Esophagus squamous epithelium (tissue), 4 donors: Measurements from ENCODE around the gene BPIFA3.

Experiments
- POLR2A ChIP-seq, 4 donors: fragments of 450-650 bp; IDR thresholded peaks; one replicate each; pipeline ENCODE4 v1.6.1; 2017; ENCODE audit warnings: antibody characterized with exemption in 4 of 4, mild to moderate bottlenecking in 4 of 4, moderate library complexity in 3 of 4
- TF ChIP-seq, protein P1 (sequence below), 6 experiments: fragments of 450-650 bp in 4 of 6; fragments of 200-600 bp in 2 of 6; sonication (generic) in 2 of 6; IDR thresholded peaks; one replicate each; pipeline ENCODE4 v1.5.1; 2016 to 2019; ENCODE audit warnings: antibody characterized with exemption in 6 of 6, mild to moderate bottlenecking in 4 of 6, moderate library complexity in 4 of 6

DNA sequence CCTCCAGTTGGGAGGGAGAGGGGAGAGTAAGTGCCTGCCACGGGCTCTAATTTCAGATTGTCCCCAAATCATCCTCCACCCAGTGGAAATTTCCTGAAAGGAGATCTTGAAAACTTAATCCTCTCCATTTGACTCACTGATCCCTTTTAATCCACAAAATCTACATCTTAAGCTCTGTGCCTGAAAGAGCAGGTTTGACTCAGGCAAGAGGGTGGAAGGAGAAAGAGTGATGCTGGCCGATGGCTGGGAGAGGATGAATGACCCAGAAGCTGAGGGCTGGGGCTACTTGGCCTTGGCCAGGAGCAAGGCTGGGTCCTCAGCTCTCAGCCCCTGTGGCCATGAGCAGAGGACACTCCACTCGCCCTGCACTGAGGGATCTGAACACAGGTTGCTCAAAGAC, 41.1 kb upstream of the BPIFA3 start:
- TF ChIP-seq, protein P1, sequence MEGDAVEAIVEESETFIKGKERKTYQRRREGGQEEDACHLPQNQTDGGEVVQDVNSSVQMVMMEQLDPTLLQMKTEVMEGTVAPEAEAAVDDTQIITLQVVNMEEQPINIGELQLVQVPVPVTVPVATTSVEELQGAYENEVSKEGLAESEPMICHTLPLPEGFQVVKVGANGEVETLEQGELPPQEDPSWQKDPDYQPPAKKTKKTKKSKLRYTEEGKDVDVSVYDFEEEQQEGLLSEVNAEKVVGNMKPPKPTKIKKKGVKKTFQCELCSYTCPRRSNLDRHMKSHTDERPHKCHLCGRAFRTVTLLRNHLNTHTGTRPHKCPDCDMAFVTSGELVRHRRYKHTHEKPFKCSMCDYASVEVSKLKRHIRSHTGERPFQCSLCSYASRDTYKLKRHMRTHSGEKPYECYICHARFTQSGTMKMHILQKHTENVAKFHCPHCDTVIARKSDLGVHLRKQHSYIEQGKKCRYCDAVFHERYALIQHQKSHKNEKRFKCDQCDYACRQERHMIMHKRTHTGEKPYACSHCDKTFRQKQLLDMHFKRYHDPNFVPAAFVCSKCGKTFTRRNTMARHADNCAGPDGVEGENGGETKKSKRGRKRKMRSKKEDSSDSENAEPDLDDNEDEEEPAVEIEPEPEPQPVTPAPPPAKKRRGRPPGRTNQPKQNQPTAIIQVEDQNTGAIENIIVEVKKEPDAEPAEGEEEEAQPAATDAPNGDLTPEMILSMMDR (IDR thresholded peaks at IDR 0.05) = no peak
- TF ChIP-seq POLR2A (IDR thresholded peaks at IDR 0.05) = no peak
